ENCODE results near the gene TCAF1. TPM values are rescaled to one million over a fixed set of nuclear protein-coding genes. Genes with fewer than 3 reads are reported as not detected.

Gene TCAF1, protein sequence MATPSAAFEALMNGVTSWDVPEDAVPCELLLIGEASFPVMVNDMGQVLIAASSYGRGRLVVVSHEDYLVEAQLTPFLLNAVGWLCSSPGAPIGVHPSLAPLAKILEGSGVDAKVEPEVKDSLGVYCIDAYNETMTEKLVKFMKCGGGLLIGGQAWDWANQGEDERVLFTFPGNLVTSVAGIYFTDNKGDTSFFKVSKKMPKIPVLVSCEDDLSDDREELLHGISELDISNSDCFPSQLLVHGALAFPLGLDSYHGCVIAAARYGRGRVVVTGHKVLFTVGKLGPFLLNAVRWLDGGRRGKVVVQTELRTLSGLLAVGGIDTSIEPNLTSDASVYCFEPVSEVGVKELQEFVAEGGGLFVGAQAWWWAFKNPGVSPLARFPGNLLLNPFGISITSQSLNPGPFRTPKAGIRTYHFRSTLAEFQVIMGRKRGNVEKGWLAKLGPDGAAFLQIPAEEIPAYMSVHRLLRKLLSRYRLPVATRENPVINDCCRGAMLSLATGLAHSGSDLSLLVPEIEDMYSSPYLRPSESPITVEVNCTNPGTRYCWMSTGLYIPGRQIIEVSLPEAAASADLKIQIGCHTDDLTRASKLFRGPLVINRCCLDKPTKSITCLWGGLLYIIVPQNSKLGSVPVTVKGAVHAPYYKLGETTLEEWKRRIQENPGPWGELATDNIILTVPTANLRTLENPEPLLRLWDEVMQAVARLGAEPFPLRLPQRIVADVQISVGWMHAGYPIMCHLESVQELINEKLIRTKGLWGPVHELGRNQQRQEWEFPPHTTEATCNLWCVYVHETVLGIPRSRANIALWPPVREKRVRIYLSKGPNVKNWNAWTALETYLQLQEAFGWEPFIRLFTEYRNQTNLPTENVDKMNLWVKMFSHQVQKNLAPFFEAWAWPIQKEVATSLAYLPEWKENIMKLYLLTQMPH
- total RNA-seq, result 102 and 103 TPM in 2 replicates

DNA sequence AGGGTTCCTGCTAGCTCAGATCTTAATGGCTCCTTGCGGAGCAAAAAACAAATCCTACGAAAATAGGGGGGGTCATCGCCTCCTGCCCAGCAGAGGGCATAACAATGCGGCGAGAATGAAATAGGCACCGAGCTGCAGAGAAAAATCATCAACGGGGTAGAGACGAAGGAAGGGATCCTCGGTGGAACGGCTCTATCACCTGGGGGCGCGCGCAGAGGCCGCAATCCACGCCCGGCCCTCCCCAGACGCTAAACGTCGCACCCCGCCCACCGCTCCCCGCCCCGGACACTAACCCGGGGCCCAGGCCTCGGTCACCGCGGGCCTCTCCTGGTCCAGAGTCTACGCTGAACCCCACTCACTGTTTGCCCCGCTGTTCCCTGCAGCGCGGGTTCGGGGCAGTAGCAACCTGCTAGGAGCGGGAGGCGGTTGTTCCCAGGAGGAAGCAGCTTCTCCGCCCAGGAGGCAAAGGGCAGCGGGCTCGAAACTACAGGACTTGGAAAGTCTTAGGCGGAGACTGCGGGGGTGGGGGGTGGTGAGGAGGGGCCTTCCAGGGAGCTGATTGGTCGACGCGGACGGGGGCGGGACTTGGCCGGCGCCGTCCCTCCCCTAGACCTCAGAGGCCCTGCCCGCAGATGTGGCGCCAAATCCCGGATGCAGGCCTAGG lies at the start of gene TCAF1:
TSS of gene TCAF1 (minus strand) at position 509 of the 664 bp plus-strand sequence. CDS start 25,568 bp downstream, outside the sequence.

DNA sequence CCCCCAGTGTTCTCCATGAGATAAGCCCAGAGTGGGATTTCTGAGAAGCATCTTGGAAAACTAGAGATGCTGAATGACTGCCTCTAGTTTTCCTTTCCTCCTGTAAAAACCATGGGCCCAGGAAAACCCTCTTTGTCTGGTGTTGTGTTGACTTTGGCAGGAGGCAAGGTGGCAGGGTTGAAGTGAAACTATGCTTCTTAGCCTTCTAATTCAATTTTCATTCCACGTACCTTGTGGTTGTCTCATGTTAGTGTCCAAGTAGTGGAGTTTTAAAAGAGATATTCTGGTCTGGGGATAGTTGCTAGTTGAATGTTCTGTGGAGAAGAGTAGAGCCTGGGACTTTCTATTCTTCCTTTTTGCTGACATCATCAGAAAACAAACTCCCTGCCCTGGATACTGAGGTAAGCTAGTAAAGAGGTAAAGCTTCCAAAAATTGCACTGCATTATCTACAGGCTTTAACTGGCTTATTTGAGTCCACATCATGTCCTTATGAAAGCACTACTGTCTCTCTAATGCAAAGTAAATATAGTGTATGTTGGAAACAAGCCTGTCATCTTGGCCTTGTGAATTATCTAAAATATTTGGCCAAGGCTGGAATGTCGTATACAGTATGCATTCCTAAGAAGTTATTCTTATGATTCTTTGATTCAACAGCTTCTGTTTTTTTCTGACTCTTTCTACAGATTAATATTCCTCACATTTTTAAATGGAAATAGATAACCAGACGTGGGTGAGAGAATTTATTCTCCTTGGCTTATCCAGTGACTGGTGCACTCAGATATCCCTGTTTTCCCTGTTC lies 32.8 kb upstream of the TCAF1 start, which contains the start of gene OR2F2:
TSS of gene OR2F2 (plus strand) at position 708 of the 800 bp plus-strand sequence. CDS start at position 708, 0 bp downstream.

Other genes starting within 250 kb of the TCAF1 start
- gene CTAGE6, start 144.5 kb downstream of the TCAF1 start, total RNA-seq, result not detected in 2 replicates
- gene OR2F2, start 33.1 kb upstream of the TCAF1 start, total RNA-seq, result not detected in 2 replicates
- gene OR2F1, start 52.7 kb upstream of the TCAF1 start, total RNA-seq, result not detected in 2 replicates
- gene OR6B1, start 98.1 kb upstream of the TCAF1 start, total RNA-seq, result not detected in 2 replicates
- not detected in 2 replicates for gene OR2A5, start 146.8 kb upstream of the TCAF1 start, total RNA-seq
- not detected in 2 replicates for gene OR2A25, start 167.6 kb upstream of the TCAF1 start, total RNA-seq
- gene OR2A12, start 184.1 kb upstream of the TCAF1 start, total RNA-seq, result not detected in 2 replicates
- not detected in 2 replicates for gene OR2A2, start 207.4 kb upstream of the TCAF1 start, total RNA-seq
- not detected in 2 replicates for gene OR2A14, start 221.0 kb upstream of the TCAF1 start, total RNA-seq

All from cardiac atrium fibroblast (primary cell).